OCI-LY1 (cell line): Measurements from ENCODE around the gene ASB4.

Experiments used
- H2AFZ ChIP-seq: fragments of 200-600 bp; sonication (generic), shearing (Covaris generic); 2 replicates; pipeline ENCODE4 v1.6.0; 2014; ENCODE audit warnings: antibody characterized with exemption, mild to moderate bottlenecking, low read length
- H3F3A ChIP-seq: fragments of 200-600 bp; sonication (generic), shearing (Covaris generic); 2 replicates; pipeline ENCODE4 v1.6.0; 2014; ENCODE audit warnings: mild to moderate bottlenecking, antibody characterized with exemption, low read length, moderate library complexity; ENCODE audit not compliant: insufficient read depth
- H3K27ac ChIP-seq: fragments of 200-600 bp; sonication (generic); 2 replicates; pipeline ENCODE4 v1.5.1; 2014; ENCODE audit warnings: low read length, mixed run types, mild to moderate bottlenecking, low read depth; ENCODE audit not compliant: poor library complexity, severe bottlenecking
- H3K27me3 ChIP-seq: fragments of 200-600 bp; sonication (generic); 2 replicates; pipeline ENCODE4 v1.6.0; 2014; ENCODE audit warnings: antibody characterized with exemption, mild to moderate bottlenecking, low read length, moderate library complexity; ENCODE audit not compliant: insufficient read depth
- H3K36me3 ChIP-seq: fragments of 200-600 bp; sonication (generic); 2 replicates; pipeline ENCODE4 v1.6.1; 2014; ENCODE audit warnings: mild to moderate bottlenecking, antibody characterized with exemption, low read length, moderate library complexity, mixed read lengths; ENCODE audit not compliant: insufficient read depth
- H3K4me1 ChIP-seq: fragments of 200-600 bp; sonication (generic); 2 replicates; pipeline ENCODE4 v1.5.1; 2014; ENCODE audit warnings: mild to moderate bottlenecking, low read length, moderate library complexity; ENCODE audit not compliant: insufficient read depth, severe bottlenecking
- H3K4me2 ChIP-seq: fragments of 200-600 bp; sonication (generic), shearing (Covaris generic); 2 replicates; pipeline ENCODE4 v1.6.1; 2014; ENCODE audit warnings: low read length
- H3K4me3 ChIP-seq: fragments of 200-600 bp; sonication (generic); 2 replicates; pipeline ENCODE4 v1.5.1; 2014; ENCODE audit warnings: low read length, low read depth, mild to moderate bottlenecking, mixed read lengths; ENCODE audit not compliant: poor library complexity, severe bottlenecking
- H3K79me2 ChIP-seq: fragments of 200-600 bp; shearing (Covaris generic); 2 replicates; pipeline ENCODE4 v1.6.1; 2016; ENCODE audit warnings: mixed run types, low read length, mixed read lengths; ENCODE audit not compliant: insufficient read depth
- H3K9ac ChIP-seq: fragments of 200-600 bp; sonication (generic), shearing (Covaris generic); 2 replicates; pipeline ENCODE4 v1.6.1; 2014; ENCODE audit warnings: mild to moderate bottlenecking, low read length, mixed read lengths
- H3K9me2 ChIP-seq: fragments of 200-600 bp; sonication (generic), shearing (Covaris generic); 2 replicates; pipeline ENCODE4 v1.6.1; 2014; ENCODE audit warnings: low read depth, mild to moderate bottlenecking, low read length, mixed read lengths
- H3K9me3 ChIP-seq: fragments of 200-600 bp; shearing (Covaris generic); 2 replicates; pipeline ENCODE4 v1.6.1; 2014; ENCODE audit warnings: low read length, mixed read lengths
- H4K20me1 ChIP-seq: fragments of 200-600 bp; sonication (generic), shearing (Covaris generic); 2 replicates; pipeline ENCODE4 v1.6.0; 2016; ENCODE audit warnings: mild to moderate bottlenecking, low read length; ENCODE audit not compliant: insufficient read depth
- EZH2 ChIP-seq: fragments of 200-600 bp; sonication (generic), shearing (Covaris generic); IDR thresholded peaks from 2 replicates; pipeline ENCODE4 v1.8.0; 2017; ENCODE audit warnings: borderline replicate concordance, mixed run types, mild to moderate bottlenecking, antibody characterized with exemption, low read length, moderate library complexity, mixed read lengths
- TF ChIP-seq, protein P1 (sequence below): fragments of 200-600 bp; sonication (generic), shearing (Covaris generic); IDR thresholded peaks from 2 replicates; pipeline ENCODE4 v1.5.1; 2017; ENCODE audit warnings: mild to moderate bottlenecking, antibody characterized with exemption, low read length, moderate library complexity, mixed read lengths

ASB4 gene

DNA sequence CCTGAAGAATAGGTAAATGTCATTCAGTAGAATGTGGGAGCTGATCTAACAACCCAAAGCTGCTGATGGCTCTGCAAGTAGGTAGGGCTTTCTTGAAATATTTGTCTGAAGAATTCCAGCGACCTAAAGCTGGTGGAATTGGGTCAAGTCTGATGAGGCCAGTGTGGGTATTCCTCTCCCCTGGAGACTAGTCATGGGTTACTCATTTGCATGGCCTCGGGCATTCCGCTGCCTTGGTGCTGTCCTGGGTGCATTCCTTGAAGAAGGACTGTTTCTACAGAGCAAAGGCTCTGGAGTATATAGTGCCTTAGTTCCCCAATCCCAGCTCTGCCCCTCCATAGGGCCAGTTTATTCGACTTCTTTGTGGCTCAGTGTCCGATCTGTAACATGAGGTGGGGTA, 91.4 kb downstream of the ASB4 start:
- Histone ChIP-seq H3F3A (no peaks in the 10 kb centered on the region), H3K9me3 (no peaks in the 10 kb centered on the region), H3K27ac (no peak overlapping the region), H3K79me2 (no peaks in the 10 kb centered on the region), H3K27me3 (no peaks in the 10 kb centered on the region), H3K4me3 (no peak overlapping the region), H4K20me1 (no peaks in the 10 kb centered on the region), H2AFZ (no peak overlapping the region), H3K36me3 (no peaks in the 10 kb centered on the region), H3K4me2 (no peak overlapping the region), H3K9ac (no peak overlapping the region), H3K4me1 (no peaks in the 10 kb centered on the region), H3K9me2 (no peaks in the 10 kb centered on the region)
- TF ChIP-seq, protein P1, sequence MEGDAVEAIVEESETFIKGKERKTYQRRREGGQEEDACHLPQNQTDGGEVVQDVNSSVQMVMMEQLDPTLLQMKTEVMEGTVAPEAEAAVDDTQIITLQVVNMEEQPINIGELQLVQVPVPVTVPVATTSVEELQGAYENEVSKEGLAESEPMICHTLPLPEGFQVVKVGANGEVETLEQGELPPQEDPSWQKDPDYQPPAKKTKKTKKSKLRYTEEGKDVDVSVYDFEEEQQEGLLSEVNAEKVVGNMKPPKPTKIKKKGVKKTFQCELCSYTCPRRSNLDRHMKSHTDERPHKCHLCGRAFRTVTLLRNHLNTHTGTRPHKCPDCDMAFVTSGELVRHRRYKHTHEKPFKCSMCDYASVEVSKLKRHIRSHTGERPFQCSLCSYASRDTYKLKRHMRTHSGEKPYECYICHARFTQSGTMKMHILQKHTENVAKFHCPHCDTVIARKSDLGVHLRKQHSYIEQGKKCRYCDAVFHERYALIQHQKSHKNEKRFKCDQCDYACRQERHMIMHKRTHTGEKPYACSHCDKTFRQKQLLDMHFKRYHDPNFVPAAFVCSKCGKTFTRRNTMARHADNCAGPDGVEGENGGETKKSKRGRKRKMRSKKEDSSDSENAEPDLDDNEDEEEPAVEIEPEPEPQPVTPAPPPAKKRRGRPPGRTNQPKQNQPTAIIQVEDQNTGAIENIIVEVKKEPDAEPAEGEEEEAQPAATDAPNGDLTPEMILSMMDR, result no peak

- no peaks in the 10 kb centered on the region for H3K9me2 ChIP-seq
- H3K9ac ChIP-seq, result no peak overlapping the region
- no peaks in the 10 kb centered on the region for H3K36me3 ChIP-seq
- no peak overlapping the region for H3K27ac ChIP-seq
- no peaks in the 10 kb centered on the region for H3F3A ChIP-seq
- TF ChIP-seq, protein P1, result no peak
- TF ChIP-seq EZH2, result no peak
- no peaks in the 10 kb centered on the region for H3K9me3 ChIP-seq
- H3K27me3 ChIP-seq, result no peaks in the 10 kb centered on the region
- no peak overlapping the region for H2AFZ ChIP-seq
- no peak overlapping the region for H3K4me3 ChIP-seq
- no peaks in the 10 kb centered on the region for H4K20me1 ChIP-seq
- no peak overlapping the region for H3K4me2 ChIP-seq
- no peaks in the 10 kb centered on the region for H3K4me1 ChIP-seq
- no peaks in the 10 kb centered on the region for H3K79me2 ChIP-seq
Observed at GRCh38 chr7:95578299-95578855, 92.6 kb downstream of the ASB4 start.

DNA sequence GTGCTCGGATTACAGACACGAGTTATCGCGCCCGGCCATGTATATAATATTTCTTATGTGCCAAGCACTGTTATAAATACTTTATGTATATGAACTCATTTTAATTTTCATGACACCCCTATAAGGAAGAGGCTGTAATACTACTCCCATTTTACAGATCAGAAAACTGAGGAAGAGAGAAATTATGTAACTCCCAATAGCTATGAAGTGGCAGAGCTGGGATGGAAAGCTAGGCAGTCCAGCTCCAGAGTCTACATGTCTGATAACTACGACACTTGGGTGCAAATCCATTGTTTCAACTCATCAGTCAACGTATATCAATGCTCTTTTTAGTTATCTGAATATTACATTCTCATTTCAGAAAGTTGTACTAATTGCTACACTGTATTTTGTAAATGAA, 93.6 kb downstream of the ASB4 start:
- no peak overlapping the region for H3K4me3 ChIP-seq
- no peaks in the 10 kb centered on the region for H4K20me1 ChIP-seq
- no peak overlapping the region for H3K27ac ChIP-seq
- no peaks in the 10 kb centered on the region for H3K36me3 ChIP-seq
- H3K4me2 ChIP-seq, result no peak overlapping the region
- no peaks in the 10 kb centered on the region for H3K4me1 ChIP-seq
- no peak overlapping the region for H2AFZ ChIP-seq
- H3K27me3 ChIP-seq, result no peaks in the 10 kb centered on the region
- no peaks in the 10 kb centered on the region for H3K9me3 ChIP-seq
- H3K79me2 ChIP-seq, result no peaks in the 10 kb centered on the region
- no peak overlapping the region for H3K9ac ChIP-seq
- TF ChIP-seq, protein P1, result no peak
- TF ChIP-seq EZH2, result no peak
- no peaks in the 10 kb centered on the region for H3F3A ChIP-seq
- H3K9me2 ChIP-seq, result no peaks in the 10 kb centered on the region
